Breast epithelium (tissue), 4 donors: ENCODE data around the gene RIIAD1. TPM values are rescaled to one million over a fixed set of nuclear protein-coding genes. Genes with fewer than 3 reads are reported as not detected.

Source experiments
- DNase-seq, 2 donors: peaks; one replicate each; pipeline ENCODE4 v3.0.0-alpha.2; 2019; ENCODE audit warnings: low spot score in 2 of 2
- H3K27ac ChIP-seq, 2 donors: fragments of 200-600 bp; sonication (generic) in 1 of 2; one replicate each; pipeline ENCODE4 v1.5.1; 2016 to 2019; ENCODE audit warnings: mild to moderate bottlenecking in 1 of 2
- H3K27me3 ChIP-seq, 2 donors: fragments of 200-600 bp; sonication (generic) in 1 of 2; one replicate each; pipeline versions ENCODE4 v1.5.1 to v1.6.0; 2017 to 2019; ENCODE audit warnings: control low read depth in 1 of 2, mild to moderate bottlenecking in 1 of 2
- H3K36me3 ChIP-seq: fragments of 200-600 bp; one replicate; pipeline ENCODE4 v1.5.1; 2019
- H3K4me1 ChIP-seq, 2 donors: fragments of 200-600 bp; sonication (generic); one replicate each; pipeline ENCODE4 v1.5.1; 2016 to 2019; ENCODE audit warnings: control low read depth in 1 of 2
- H3K4me3 ChIP-seq, 3 donors: fragments of 200-600 bp; sonication (generic); 1 replicate in 2 of 3; 2 replicates in 1 of 3; pipeline ENCODE4 v1.5.1; 2016 to 2019; ENCODE audit warnings: mild to moderate bottlenecking in 3 of 3, moderate library complexity in 2 of 3
- H3K9me3 ChIP-seq, 2 donors: fragments of 200-600 bp; sonication (generic) in 1 of 2; one replicate each; pipeline ENCODE4 v1.5.1; 2016 to 2019; ENCODE audit warnings: control low read depth in 1 of 2
- POLR2A ChIP-seq: fragments of 450-650 bp; IDR thresholded peaks from one replicate; pipeline ENCODE4 v1.6.1; 2016; ENCODE audit warnings: antibody characterized with exemption, mild to moderate bottlenecking, moderate library complexity
- POLR2AphosphoS5 ChIP-seq, 3 donors: sonication (generic); formaldehyde crosslinking; IDR thresholded peaks; one replicate each; pipeline ENCODE4 v1.6.1; 2017; ENCODE audit warnings: antibody characterized with exemption in 3 of 3
- intact Hi-C: fragments of 100-400 bp; cut with DNase I; formaldehyde crosslinking; loops from one replicate; pipeline ENCODE4 v1.15.1; 2023; ENCODE audit warnings: low total_unique reads
- total RNA-seq, 3 donors: library from RNA; depleted of rRNA; stranded (reverse); fragments of >200 nt; gene quantifications; one replicate each; pipeline ENCODE4 v1.1.0, GENCODE V29; 2016
- TF ChIP-seq, protein P1 (sequence below), 3 donors: fragments of 450-650 bp; IDR thresholded peaks; one replicate each; pipeline ENCODE4 v1.5.1; 2016 to 2017; ENCODE audit warnings: antibody characterized with exemption in 3 of 3, mild to moderate bottlenecking in 3 of 3, moderate library complexity in 3 of 3

Gene RIIAD1
- total RNA-seq, 3 donors from 2014 or later, result not detected

GRCh38 chr1:151715726-151716404, 5.5 kb upstream of the RIIAD1 start:
- TF ChIP-seq POLR2AphosphoS5 (IDR thresholded peaks at IDR 0.05), result no peak
- no peaks in the 10 kb centered on the region for H3K4me1 ChIP-seq
- DNase-seq, result no peak
- no peak overlapping the region for H3K27ac ChIP-seq
- H3K9me3 ChIP-seq, result no peaks in the 10 kb centered on the region
- intact Hi-C loops, result no loop called here
- H3K36me3 ChIP-seq, result no peaks in the 10 kb centered on the region
- H3K27me3 ChIP-seq, result peaks cover 0 to 35% of the 10 kb centered on the region in 2 donors
- H3K4me3 ChIP-seq, result no peak overlapping the region

DNA sequence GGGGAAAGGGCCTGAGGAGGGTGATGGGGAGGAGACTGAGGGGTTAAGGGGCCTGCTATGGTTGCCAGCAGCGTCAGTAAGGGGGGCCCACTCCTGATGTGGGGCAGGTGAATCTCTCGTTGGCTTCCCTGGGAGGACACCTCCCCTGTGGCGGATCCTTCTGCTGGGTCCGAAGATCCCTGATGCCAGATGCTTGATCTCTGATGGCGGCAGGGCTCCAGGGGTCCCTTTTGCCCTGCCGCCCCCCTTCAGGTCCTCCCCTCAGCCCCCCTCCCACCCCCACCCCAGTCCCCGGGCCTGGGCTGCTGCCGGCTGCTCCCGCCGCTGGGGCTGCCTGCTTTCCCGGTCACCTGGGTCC, 4.9 kb upstream of the RIIAD1 start:
- intact Hi-C loops, result no loop called here
- Histone ChIP-seq H3K27me3 (peaks cover 0 to 35% of the 10 kb centered on the region in 2 donors), H3K9me3 (no peaks in the 10 kb centered on the region), H3K27ac (no peak overlapping the region), H3K4me3 (peak overlapping the region in 1 of 3 donors; percentile 35), H3K36me3 (no peaks in the 10 kb centered on the region), H3K4me1 (no peaks in the 10 kb centered on the region)
- DNase-seq, result no peak
- no peak for TF ChIP-seq POLR2A
- TF ChIP-seq, protein P1, sequence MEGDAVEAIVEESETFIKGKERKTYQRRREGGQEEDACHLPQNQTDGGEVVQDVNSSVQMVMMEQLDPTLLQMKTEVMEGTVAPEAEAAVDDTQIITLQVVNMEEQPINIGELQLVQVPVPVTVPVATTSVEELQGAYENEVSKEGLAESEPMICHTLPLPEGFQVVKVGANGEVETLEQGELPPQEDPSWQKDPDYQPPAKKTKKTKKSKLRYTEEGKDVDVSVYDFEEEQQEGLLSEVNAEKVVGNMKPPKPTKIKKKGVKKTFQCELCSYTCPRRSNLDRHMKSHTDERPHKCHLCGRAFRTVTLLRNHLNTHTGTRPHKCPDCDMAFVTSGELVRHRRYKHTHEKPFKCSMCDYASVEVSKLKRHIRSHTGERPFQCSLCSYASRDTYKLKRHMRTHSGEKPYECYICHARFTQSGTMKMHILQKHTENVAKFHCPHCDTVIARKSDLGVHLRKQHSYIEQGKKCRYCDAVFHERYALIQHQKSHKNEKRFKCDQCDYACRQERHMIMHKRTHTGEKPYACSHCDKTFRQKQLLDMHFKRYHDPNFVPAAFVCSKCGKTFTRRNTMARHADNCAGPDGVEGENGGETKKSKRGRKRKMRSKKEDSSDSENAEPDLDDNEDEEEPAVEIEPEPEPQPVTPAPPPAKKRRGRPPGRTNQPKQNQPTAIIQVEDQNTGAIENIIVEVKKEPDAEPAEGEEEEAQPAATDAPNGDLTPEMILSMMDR (IDR thresholded peaks at IDR 0.05), result no peak
- no peak for TF ChIP-seq POLR2AphosphoS5 (IDR thresholded peaks at IDR 0.05)

DNA sequence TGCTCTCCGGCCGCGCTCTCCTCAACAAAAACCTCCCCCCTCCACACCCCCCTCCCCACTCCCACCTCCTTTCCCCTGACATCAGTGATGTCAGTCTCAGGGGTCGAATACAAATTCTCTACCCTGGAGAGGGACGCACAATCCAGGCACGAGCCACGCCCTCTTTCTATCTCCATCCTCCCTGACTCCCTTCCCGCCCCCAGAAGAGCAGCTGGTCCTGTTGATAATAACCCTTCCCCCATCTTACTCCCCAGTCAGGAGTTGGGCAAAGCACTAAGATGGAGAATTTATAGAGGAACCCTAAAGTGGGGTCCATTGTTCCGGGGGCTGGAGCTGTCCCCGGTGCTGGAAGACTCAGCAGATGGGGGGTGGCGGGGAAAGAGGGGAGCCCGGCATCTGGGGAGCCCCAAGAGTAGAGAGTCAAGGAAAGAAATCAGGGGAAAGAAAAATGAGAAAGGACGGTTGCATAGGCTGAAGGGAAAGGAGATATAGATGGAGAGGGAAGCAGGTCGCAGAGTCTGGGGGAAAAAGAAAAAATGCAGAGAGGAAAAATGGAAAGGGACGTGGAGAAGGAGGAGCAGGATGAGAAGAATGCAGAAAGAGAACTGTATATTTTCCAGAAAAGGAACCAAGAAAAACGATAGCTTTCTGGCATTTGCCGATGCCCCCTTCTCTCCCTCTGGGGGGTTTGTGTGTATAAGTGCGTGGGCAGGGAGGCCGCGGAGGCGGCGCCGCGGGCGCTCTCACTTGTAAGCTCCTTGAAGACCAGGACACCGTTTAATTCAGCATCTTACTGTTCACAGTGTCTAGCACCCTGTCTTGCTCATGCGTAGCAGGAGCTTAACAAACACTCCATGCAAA, 4.3 kb upstream of the RIIAD1 start, which contains the start of gene CELF3:
CELF3 (minus strand) TSS at position 33 of the 861 bp plus-strand sequence. CDS start 783 bp downstream, outside the sequence.
- intact Hi-C loops, result no loop called here

DNA sequence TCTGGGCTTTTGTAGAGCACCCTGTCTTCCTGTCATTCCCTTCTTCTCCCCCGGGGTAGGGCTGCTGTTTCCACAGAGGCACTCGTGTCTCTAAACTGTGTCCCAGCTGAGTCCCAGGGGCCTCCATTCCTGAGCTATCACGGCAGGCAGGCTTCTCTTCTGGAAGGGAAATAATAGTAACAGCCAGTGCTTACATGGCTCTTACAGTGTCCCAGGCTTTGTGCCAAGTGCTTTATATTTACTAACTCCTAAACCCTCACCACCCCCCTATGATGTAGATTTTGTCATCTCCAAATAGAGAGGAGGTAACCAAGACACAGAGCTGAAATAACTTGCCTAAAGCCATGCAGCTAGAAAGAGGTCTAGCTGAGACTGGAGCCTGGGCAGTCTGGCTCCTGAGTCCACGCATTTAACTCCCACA, 3.3 kb upstream of the RIIAD1 start:
- Histone ChIP-seq H3K4me1 (no peaks in the 10 kb centered on the region), H3K36me3 (no peaks in the 10 kb centered on the region), H3K9me3 (no peaks in the 10 kb centered on the region), H3K27me3 (peaks cover 0 to 35% of the 10 kb centered on the region in 2 donors), H3K4me3 (no peak overlapping the region), H3K27ac (peak overlapping the region in 1 of 2 donors; percentile 25)
- TF ChIP-seq POLR2A (no peak), POLR2AphosphoS5 (IDR thresholded peaks at IDR 0.05) (no peak)
- TF ChIP-seq, protein P1 (IDR thresholded peaks at IDR 0.05), result no peak
- intact Hi-C loops, result no loop called here
- DNase-seq, result no peak

More for the DNA sequence above, 4.3 kb upstream of the RIIAD1 start, which contains the start of gene CELF3:
- Histone ChIP-seq H3K27ac (no peak within 1 kb of the TSS), H3K4me1 (no peaks in the 10 kb centered on the region), H3K4me3 (peak within 1 kb of the TSS in 1 of 3 donors; percentile 35), H3K9me3 (no peaks in the 10 kb centered on the region), H3K36me3 (no peaks in the 10 kb centered on the region), H3K27me3 (peaks cover 0 to 35% of the 10 kb centered on the region in 2 donors)
- no peak for DNase-seq
- TF ChIP-seq POLR2AphosphoS5 (IDR thresholded peaks at IDR 0.05), result no peak
- TF ChIP-seq POLR2A, result no peak
- TF ChIP-seq, protein P1 (IDR thresholded peaks at IDR 0.05), result no peak

GRCh38 chr1:151718666-151719065, 2.7 kb upstream of the RIIAD1 start:
- no peak for TF ChIP-seq POLR2A
- TF ChIP-seq, protein P1 (IDR thresholded peaks at IDR 0.05), result no peak
- no peak for TF ChIP-seq POLR2AphosphoS5 (IDR thresholded peaks at IDR 0.05)
- Histone ChIP-seq H3K36me3 (no peaks in the 10 kb centered on the region), H3K27me3 (peaks cover 0 to 35% of the 10 kb centered on the region in 2 donors), H3K4me3 (no peak overlapping the region), H3K4me1 (no peaks in the 10 kb centered on the region), H3K27ac (peak overlapping the region; percentile 15 to 25), H3K9me3 (no peaks in the 10 kb centered on the region)
- intact Hi-C loops, result no loop called here
- no peak for DNase-seq
